A549 (cell line): ENCODE results near the gene CSAD. TPM values are rescaled to one million over a fixed set of nuclear protein-coding genes. Genes with fewer than 3 reads are reported as not detected.

Experiments used
- ATAC-seq, 2 experiments: fragments of 200-7000 bp in 1 of 2; fragments of >200 bp in 1 of 2; cut with Nextera tagmentation in 1 of 2; cut with Tn5 transposase in 1 of 2; 3 replicates each; pipeline versions ENCODE4 v1.8.0 to v1.9.1; 2018 to 2020; ENCODE audit warnings: mild to moderate bottlenecking in 1 of 2, moderate library complexity in 1 of 2
- CTCF ChIA-PET: fragments of 300-600 bp; sonication (Branson Sonifier 250); formaldehyde crosslinking; extraction: SDS; loops from one replicate; lab custom pipeline; 2021; ENCODE audit warnings: antibody characterized with exemption, inconsistent platforms; lab: Yijun Ruan, JAX
- POLR2A ChIA-PET: fragments of 350-600 bp; formaldehyde crosslinking; extraction: SDS; loops from one replicate; lab custom pipeline; 2021; ENCODE audit warnings: antibody characterized with exemption, inconsistent platforms; lab: Yijun Ruan, JAX
- DNase-seq, 2 experiments: peaks; one replicate each; pipeline versions ENCODE4 v3.0.0 to v3.0.0-alpha.2; 2011 to 2016; ENCODE audit warnings: low read depth in 1 of 2, low spot score in 1 of 2
- FAIRE-seq: peaks from 2 replicates; lab custom pipeline; 2011; peaks lifted over from hg19 to GRCh38; lab: Jason Lieb, UNC
- H3K27ac ChIP-seq, 2 experiments: fragments of >200 bp; sonication (Bioruptor Twin); formaldehyde crosslinking; 3 replicates each; pipeline ENCODE4 v1.5.1; 2016 to 2017
- H3K4me1 ChIP-seq: fragments of >200 bp; sonication (Bioruptor Twin); formaldehyde crosslinking; 3 replicates; pipeline ENCODE4 v1.6.1; 2016
- H3K4me2 ChIP-seq: fragments of >200 bp; sonication (Bioruptor Twin); formaldehyde crosslinking; 3 replicates; pipeline ENCODE4 v1.6.1; 2016
- H3K4me3 ChIP-seq: fragments of >200 bp; sonication (Bioruptor Twin); formaldehyde crosslinking; 3 replicates; pipeline ENCODE4 v1.5.1; 2016
- H3K9me3 ChIP-seq: fragments of >200 bp; sonication (Bioruptor Twin); formaldehyde crosslinking; 3 replicates; pipeline ENCODE4 v1.6.1; 2016
- BHLHE40 ChIP-seq: IDR thresholded peaks from 2 replicates; pipeline ENCODE4 v1.6.1; 2012; ENCODE audit warnings: low read depth, low read length, inconsistent platforms
- CEBPB ChIP-seq, 2 experiments: fragments of >200 bp in 1 of 2; sonication (Bioruptor Twin) in 1 of 2; formaldehyde crosslinking in 1 of 2; IDR thresholded peaks; 2 replicates each; pipeline ENCODE4 v1.6.1; 2012 to 2016
- CHD2 ChIP-seq: fragments of 150-350 bp; IDR thresholded peaks from 2 replicates; pipeline ENCODE4 v1.6.1; 2014; ENCODE audit warnings: low read length; ENCODE audit not compliant: partially characterized antibody
- CHD4 ChIP-seq: fragments of 200-600 bp; sonication (generic); IDR thresholded peaks from 2 replicates; pipeline ENCODE4 v1.6.1; 2016; ENCODE audit warnings: antibody characterized with exemption, mild to moderate bottlenecking, borderline replicate concordance
- ESRRA ChIP-seq: fragments of 150-350 bp; IDR thresholded peaks from 2 replicates; pipeline ENCODE4 v1.6.1; 2014; ENCODE audit warnings: mild to moderate bottlenecking, low read length, borderline replicate concordance
- FOSL2 ChIP-seq, 2 experiments: fragments of 450-650 bp in 1 of 2; fragments of >200 bp in 1 of 2; sonication (Bioruptor Twin) in 1 of 2; formaldehyde crosslinking; IDR thresholded peaks; 2 replicates each; pipeline versions ENCODE4 v1.5.0 to v1.6.1; 2016 to 2020; ENCODE audit warnings: mild to moderate bottlenecking in 1 of 2, moderate library complexity in 1 of 2
- HOXB13 ChIP-seq: fragments of 250-450 bp; sonication (Bioruptor Pico); IDR thresholded peaks from 2 replicates; pipeline ENCODE4 v1.5.0; 2020; ENCODE audit warnings: low read depth, mild to moderate bottlenecking, moderate library complexity
- JUNB ChIP-seq: fragments of >200 bp; sonication (Bioruptor Twin); formaldehyde crosslinking; IDR thresholded peaks from 2 replicates; pipeline ENCODE4 v1.6.1; 2016
- MAFK ChIP-seq: fragments of 450-650 bp; IDR thresholded peaks from 2 replicates; pipeline ENCODE4 v1.6.1; 2014; ENCODE audit not compliant: partially characterized antibody
- MAZ ChIP-seq: fragments of 150-350 bp; IDR thresholded peaks from 2 replicates; pipeline ENCODE4 v1.6.1; 2014; ENCODE audit warnings: antibody characterized with exemption, low read depth, low read length, borderline replicate concordance
- MYC ChIP-seq: IDR thresholded peaks from 2 replicates; pipeline ENCODE4 v1.6.1; 2012; ENCODE audit warnings: mild to moderate bottlenecking, inconsistent platforms, low read length, improper control_type of control experiment, borderline replicate concordance
- POLR2A ChIP-seq: IDR thresholded peaks from 2 replicates; pipeline ENCODE4 v1.6.1; 2012; ENCODE audit warnings: mild to moderate bottlenecking, low read length
- POLR2AphosphoS2 ChIP-seq: conservative IDR thresholded peaks from 2 replicates; pipeline ENCODE4 v1.6.1; 2012; ENCODE audit warnings: low read length, improper control_type of control experiment, inconsistent platforms
- RARB ChIP-seq: fragments of 250-450 bp; sonication (Bioruptor Pico); IDR thresholded peaks from 2 replicates; pipeline ENCODE4 v1.8.0; 2021; ENCODE audit warnings: mild to moderate bottlenecking, moderate library complexity
- RCOR1 ChIP-seq: fragments of 150-350 bp; IDR thresholded peaks from 2 replicates; pipeline ENCODE4 v1.6.1; 2014; ENCODE audit warnings: antibody characterized with exemption, low read length, low read depth
- SMC3 ChIP-seq: fragments of >200 bp; sonication (Bioruptor Twin); formaldehyde crosslinking; IDR thresholded peaks from 3 replicates; pipeline ENCODE4 v1.6.1; 2018; ENCODE audit warnings: inconsistent platforms
- TFCP2L1 ChIP-seq: fragments of 250-450 bp; sonication (Bioruptor Pico); IDR thresholded peaks from 2 replicates; pipeline ENCODE4 v1.5.0; 2021; ENCODE audit warnings: mild to moderate bottlenecking
- WGBS: methylation state at CpG from one replicate; pipeline ENCODE4 v1.1.6; 2017; ENCODE audit errors: missing lambda C conversion rate; 5-methylcytosine and 5-hydroxymethylcytosine counted together
- polyA plus RNA-seq, 4 experiments: library from polyadenylated mRNA; depleted of rRNA in 3 of 4; stranded (reverse); fragments of >200 nt; fragmentation: RNase III in 1 of 4; extraction: RNeasy Plus Mini Kit Qiagen cat#74134 plus additional on column Dnase treatment in 1 of 4; gene quantifications; 2 replicates in 3 of 4; 3 replicates in 1 of 4; pipeline ENCODE4 v1.2.3, GENCODE V29; 2011 to 2017
- TF ChIP-seq, protein P1 (sequence below): IDR thresholded peaks from 2 replicates; pipeline ENCODE4 v1.6.1; 2012
- TF ChIP-seq, protein P2 (sequence below): fragments of >200 bp; sonication (Bioruptor Twin); formaldehyde crosslinking; IDR thresholded peaks from 3 replicates; pipeline ENCODE4 v1.6.1; 2016
- TF ChIP-seq, protein P3 (sequence below): IDR thresholded peaks from 2 replicates; pipeline ENCODE4 v1.6.1; 2012; ENCODE audit warnings: low read depth, borderline replicate concordance

The CSAD gene
- polyA plus RNA-seq, 2 of the 4 experiments (the other 2 are of a cell fraction): 14.5 to 16.5 TPM

DNA sequence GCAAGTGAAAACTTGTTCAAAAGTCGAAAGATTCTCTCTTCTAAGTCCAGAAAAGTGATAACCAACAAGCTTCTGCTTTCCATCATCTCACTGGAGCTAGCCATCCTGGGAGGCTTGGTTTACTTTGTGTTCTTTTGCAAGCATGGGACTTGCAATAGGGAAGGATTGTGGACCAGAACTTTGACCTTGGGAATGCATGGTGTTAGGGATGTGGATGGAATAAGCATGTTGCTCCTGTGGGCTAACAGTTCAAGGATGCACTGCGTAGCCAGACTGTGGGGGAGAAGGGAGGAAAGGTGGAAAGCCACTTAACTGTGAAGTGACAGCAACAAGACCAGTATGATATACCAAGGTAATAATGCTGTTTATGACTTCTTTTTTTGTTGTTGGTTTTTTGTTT, 48.9 kb downstream of the CSAD start:
- WGBS: 54% methylated on average over 2 of the region's 2 CpGs
- FAIRE-seq: no peak
- H3K4me2 ChIP-seq: no peak overlapping the region
- H3K27ac ChIP-seq: no peak overlapping the region
- H3K4me3 ChIP-seq: no peak overlapping the region
- CTCF ChIA-PET: interaction anchor here (0.9 to 2.9 kb wide), 4 partner anchors 33 to 82 kb away, joined by 3 to 11 read pairs (median 6); no protein-coding TSS in a partner anchor
- TF ChIP-seq SMC3: no peak
- TF ChIP-seq, protein P1, sequence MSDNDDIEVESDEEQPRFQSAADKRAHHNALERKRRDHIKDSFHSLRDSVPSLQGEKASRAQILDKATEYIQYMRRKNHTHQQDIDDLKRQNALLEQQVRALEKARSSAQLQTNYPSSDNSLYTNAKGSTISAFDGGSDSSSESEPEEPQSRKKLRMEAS: no peak
- no peak for TF ChIP-seq JUNB
- TF ChIP-seq POLR2A: no peak
- no peak for TF ChIP-seq RCOR1
- no peak for TF ChIP-seq FOSL2 (IDR thresholded peaks at IDR 0.05)
- no peak for TF ChIP-seq FOSL2 (CRISPR knock-in tag; IDR thresholded peaks at IDR 0.05)
- no peak for TF ChIP-seq ESRRA
- TF ChIP-seq CHD2: no peak
- TF ChIP-seq MYC: no peak
- no peak for TF ChIP-seq RARB
- TF ChIP-seq TFCP2L1: no peak
- TF ChIP-seq BHLHE40: no peak
- TF ChIP-seq, protein P2, sequence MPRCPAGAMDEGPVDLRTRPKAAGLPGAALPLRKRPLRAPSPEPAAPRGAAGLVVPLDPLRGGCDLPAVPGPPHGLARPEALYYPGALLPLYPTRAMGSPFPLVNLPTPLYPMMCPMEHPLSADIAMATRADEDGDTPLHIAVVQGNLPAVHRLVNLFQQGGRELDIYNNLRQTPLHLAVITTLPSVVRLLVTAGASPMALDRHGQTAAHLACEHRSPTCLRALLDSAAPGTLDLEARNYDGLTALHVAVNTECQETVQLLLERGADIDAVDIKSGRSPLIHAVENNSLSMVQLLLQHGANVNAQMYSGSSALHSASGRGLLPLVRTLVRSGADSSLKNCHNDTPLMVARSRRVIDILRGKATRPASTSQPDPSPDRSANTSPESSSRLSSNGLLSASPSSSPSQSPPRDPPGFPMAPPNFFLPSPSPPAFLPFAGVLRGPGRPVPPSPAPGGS: no peak
- no peak for TF ChIP-seq CHD4
- no peak for TF ChIP-seq HOXB13 (CRISPR knock-in tag)
- no peak for TF ChIP-seq CEBPB (IDR thresholded peaks at IDR 0.05)
- POLR2A ChIA-PET: no interaction called here
- peaks cover 14% of the 10 kb centered on the region for H3K9me3 ChIP-seq
- DNase-seq: no peak
- no peak for ATAC-seq
- no peaks in the 10 kb centered on the region for H3K4me1 ChIP-seq

DNA sequence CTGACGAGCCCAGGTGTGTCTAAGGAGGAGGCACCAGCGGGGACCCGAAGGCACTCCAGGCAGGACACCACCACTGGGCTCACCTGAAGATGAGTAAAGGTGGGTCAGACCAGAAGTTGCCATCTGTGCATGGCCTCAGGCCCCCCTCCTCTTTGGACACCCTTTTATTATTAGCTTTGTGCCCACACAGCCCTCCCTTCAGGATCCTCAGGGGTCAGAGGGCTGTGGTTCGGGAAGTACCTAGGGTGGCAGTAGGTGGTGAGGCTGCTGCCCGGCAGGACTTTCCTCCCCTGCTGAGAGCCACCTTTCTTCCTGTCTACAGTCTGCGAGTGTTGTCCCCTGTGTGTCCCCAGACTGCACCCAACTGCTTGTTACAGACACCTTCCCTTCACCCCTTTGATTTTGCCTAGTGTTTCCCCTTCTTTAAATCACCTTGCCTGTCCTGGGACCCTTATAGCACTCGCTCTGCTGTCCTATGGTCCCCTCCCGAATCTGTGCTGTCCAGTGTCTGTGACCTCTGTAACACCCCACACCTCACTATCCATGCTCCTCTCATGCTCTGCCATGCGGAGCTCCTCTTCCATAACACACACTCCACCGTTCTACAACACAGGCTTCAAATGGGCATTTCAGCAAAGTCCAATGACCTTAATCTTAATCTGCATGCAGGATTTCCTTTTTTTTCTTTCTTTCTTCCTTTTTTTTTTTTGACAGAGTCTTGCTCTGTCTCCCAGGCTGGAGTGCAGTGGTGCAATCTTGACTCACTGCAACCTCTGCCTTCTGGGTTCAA, 51.8 kb downstream of the CSAD start:
- no peak overlapping the region for H3K4me3 ChIP-seq
- DNase-seq: no peak
- POLR2A ChIA-PET: no interaction called here
- CTCF ChIA-PET: interaction anchor here (0.9 to 3.6 kb wide), 7 partner anchors 25 to 292 kb away, joined by 3 to 14 read pairs (median 5); no protein-coding TSS in a partner anchor
- no peaks in the 10 kb centered on the region for H3K9me3 ChIP-seq
- ATAC-seq: peak; percentile 48 to 50; a peak in 4 of 6 replicates
- peaks cover 1% of the 10 kb centered on the region; the same call in 2 of the 3 replicates for H3K4me1 ChIP-seq
- H3K27ac ChIP-seq: no peak overlapping the region
- 55% methylated on average over 10 of the region's 10 CpGs for WGBS
- H3K4me2 ChIP-seq: no peak overlapping the region
- FAIRE-seq: no peak
- TF ChIP-seq POLR2AphosphoS2 (no peak), ESRRA (no peak)

DNA sequence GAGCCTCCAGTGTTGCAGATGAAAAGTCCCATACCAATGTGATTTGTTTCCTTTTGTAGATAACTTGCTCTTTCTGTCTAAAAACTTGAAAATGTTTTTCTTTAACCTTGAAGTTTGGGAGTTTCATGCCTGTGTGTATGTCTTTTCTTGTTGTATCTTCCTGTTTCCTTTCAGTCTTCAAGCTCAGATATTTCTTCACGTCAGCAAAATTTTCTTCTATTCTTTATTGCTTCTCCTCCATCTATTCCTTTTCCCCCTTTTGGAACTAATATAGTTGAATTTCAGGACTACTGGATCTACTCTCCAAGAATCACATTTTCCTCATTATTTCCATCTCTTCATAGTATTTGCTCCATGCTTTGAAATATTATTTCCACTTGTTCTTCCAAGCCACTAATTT, 53.6 kb downstream of the CSAD start:
- 74% methylated on average over 1 of the region's 1 CpG for WGBS
- ATAC-seq: no peak
- DNase-seq: no peak
- POLR2A ChIA-PET: no interaction called here
- Histone ChIP-seq H3K4me1 (peaks cover 11% of the 10 kb centered on the region; the same call in 2 of the 3 replicates), H3K4me2 (no peak overlapping the region), H3K27ac (no peak overlapping the region), H3K4me3 (no peak overlapping the region), H3K9me3 (no peaks in the 10 kb centered on the region)
- no peak for FAIRE-seq
- CTCF ChIA-PET: interaction anchor here (1.3 to 2.1 kb wide), 2 partner anchors 61 to 62 kb away, joined by 5 to 6 read pairs; no protein-coding TSS in a partner anchor
- TF ChIP-seq POLR2A: no peak
- TF ChIP-seq, protein P3, sequence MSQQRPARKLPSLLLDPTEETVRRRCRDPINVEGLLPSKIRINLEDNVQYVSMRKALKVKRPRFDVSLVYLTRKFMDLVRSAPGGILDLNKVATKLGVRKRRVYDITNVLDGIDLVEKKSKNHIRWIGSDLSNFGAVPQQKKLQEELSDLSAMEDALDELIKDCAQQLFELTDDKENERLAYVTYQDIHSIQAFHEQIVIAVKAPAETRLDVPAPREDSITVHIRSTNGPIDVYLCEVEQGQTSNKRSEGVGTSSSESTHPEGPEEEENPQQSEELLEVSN: no peak
- TF ChIP-seq MAZ: no peak
- TF ChIP-seq MAFK: peak; percentile 91
